ENCODE data around the gene MLLT10.

The MLLT10 gene

GRCh38 chr10:21769041-21769440, 235.0 kb downstream of the MLLT10 start:
- DNase-seq (ENCODE audit: low read depth, low spot score) = no peak

GRCh38 chr10:21771219-21771618, 237.2 kb downstream of the MLLT10 start:
- no peak for DNase-seq (ENCODE audit: low read depth, low spot score)

GRCh38 chr10:21776883-21777282, 242.9 kb downstream of the MLLT10 start:
- no peak for DNase-seq (ENCODE audit: low read depth, low spot score)

GRCh38 chr10:21791276-21791675, 257.2 kb downstream of the MLLT10 start:
- DNase-seq (ENCODE audit: low read depth, low spot score) = no peak
